Activated T-helper 17 cell treated with anti-CD3 and anti-CD28 coated beads, Interleukin-2, amount 50 U/mL, for 72 hours (primary cell): ENCODE data around the gene PDE4D. TPM values are rescaled to one million over a fixed set of nuclear protein-coding genes. Genes with fewer than 3 reads are reported as not detected.
"Not testable (repeated sequence)": the region's sequence is repeated elsewhere in the genome, so short reads cannot be mapped to it uniquely, and the experiment has no call there.

Source experiments
- ATAC-seq: fragments of 150-1000 bp; cut with Tn5 transposase; replicated peaks from 2 replicates; pipeline ENCODE4 v1.10.0; 2021; ENCODE audit warnings: mild to moderate bottlenecking, moderate library complexity
- H3K27ac Mint-ChIP-seq: one replicate; pipeline ENCODE4 v1.8.0; 2022; ENCODE audit warnings: mixed read lengths
- H3K27me3 Mint-ChIP-seq: one replicate; pipeline ENCODE4 v1.8.0; 2022; ENCODE audit warnings: mixed read lengths
- H3K36me3 Mint-ChIP-seq: one replicate; pipeline ENCODE4 v1.8.0; 2022; ENCODE audit warnings: low read depth, mild to moderate bottlenecking, mixed read lengths
- H3K4me1 Mint-ChIP-seq: one replicate; pipeline ENCODE4 v1.8.0; 2022; ENCODE audit warnings: mixed read lengths
- H3K4me3 Mint-ChIP-seq: one replicate; pipeline ENCODE4 v1.8.0; 2022; ENCODE audit warnings: mild to moderate bottlenecking, mixed read lengths
- H3K9me3 Mint-ChIP-seq: one replicate; pipeline ENCODE4 v1.8.0; 2022; ENCODE audit warnings: mixed read lengths
- total RNA-seq, 2 donors: library from RNA; stranded (reverse); gene quantifications; one replicate each; pipeline ENCODE4 v1.2.3, GENCODE V29; 2022

PDE4D gene
- total RNA-seq, 2 donors from 2014 or later: 68.9 to 125 TPM

GRCh38 chr5:59474324-59474723 is 419.2 kb downstream of the PDE4D start:
- Mint-ChIP-seq H3K9me3 (no peaks in the 10 kb centered on the region), H3K4me3 (no peak overlapping the region), H3K36me3 (no peaks in the 10 kb centered on the region), H3K27ac (no peak overlapping the region), H3K4me1 (no peaks in the 10 kb centered on the region), H3K27me3 (peaks cover 6% of the 10 kb centered on the region)
- ATAC-seq: no peak

DNA sequence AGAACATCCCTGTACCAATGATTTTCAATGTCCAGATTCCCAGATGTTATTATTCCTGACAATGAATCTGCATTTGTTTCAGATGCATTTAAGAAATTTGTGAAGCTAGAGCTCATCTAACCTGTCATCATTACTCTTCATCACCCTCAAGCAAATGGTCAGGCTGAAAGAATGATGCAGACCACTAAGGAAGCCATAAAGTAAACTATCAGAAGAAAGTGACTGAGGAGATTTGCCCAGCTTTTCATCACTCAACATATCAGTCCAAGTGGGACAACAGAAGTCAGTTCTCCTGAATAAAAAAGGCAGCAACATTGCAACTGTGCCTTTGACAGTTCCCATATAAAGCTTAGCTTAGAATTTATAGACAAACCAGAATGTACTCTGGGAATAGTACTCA is 419.9 kb downstream of the PDE4D start:
- Mint-ChIP-seq H3K4me1 (no peaks in the 10 kb centered on the region), H3K36me3 (no peaks in the 10 kb centered on the region), H3K9me3 (no peaks in the 10 kb centered on the region), H3K27ac (no peak overlapping the region), H3K4me3 (no peak overlapping the region), H3K27me3 (peaks cover 6% of the 10 kb centered on the region)
- ATAC-seq: no peak

GRCh38 chr5:59471463-59471862 is 422.1 kb downstream of the PDE4D start:
- Mint-ChIP-seq H3K9me3 (no peaks in the 10 kb centered on the region), H3K27me3 (peaks cover 5% of the 10 kb centered on the region), H3K4me3 (no peak overlapping the region), H3K4me1 (no peaks in the 10 kb centered on the region), H3K36me3 (no peaks in the 10 kb centered on the region), H3K27ac (no peak overlapping the region)
- ATAC-seq: no peak

GRCh38 chr5:59467969-59468368 is 425.6 kb downstream of the PDE4D start:
- Mint-ChIP-seq H3K9me3 (no peaks in the 10 kb centered on the region), H3K27ac (no peak overlapping the region), H3K27me3 (peaks cover 2% of the 10 kb centered on the region), H3K4me3 (no peak overlapping the region), H3K36me3 (no peaks in the 10 kb centered on the region), H3K4me1 (no peaks in the 10 kb centered on the region)
- ATAC-seq: no peak

GRCh38 chr5:59466271-59466670 is 427.3 kb downstream of the PDE4D start:
- Mint-ChIP-seq H3K27ac (no peak overlapping the region), H3K4me3 (no peak overlapping the region), H3K27me3 (peaks cover 5% of the 10 kb centered on the region)

DNA sequence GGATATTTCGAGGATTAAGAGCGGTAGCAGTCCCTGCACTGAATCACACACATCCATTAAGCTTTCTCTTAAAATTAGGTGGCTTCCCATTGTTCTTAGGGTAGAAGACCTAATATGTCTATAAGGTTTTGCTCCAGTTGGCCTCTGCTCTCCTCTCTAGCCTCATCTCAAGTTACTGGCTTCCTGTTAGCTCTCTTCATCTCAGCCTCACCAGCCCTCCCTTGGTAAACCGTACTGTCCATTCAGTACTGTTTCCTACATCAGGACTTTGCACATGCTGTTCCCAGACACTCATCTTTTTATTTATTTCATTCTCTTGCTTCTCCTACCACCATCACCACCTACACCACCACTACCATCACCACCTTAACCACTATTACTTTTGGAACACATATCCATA is 428.6 kb downstream of the PDE4D start:
- no peak for ATAC-seq
- peaks cover 5% of the 10 kb centered on the region for H3K27me3 Mint-ChIP-seq
- H3K27ac Mint-ChIP-seq: no peak overlapping the region
- H3K9me3 Mint-ChIP-seq: no peaks in the 10 kb centered on the region
- no peaks in the 10 kb centered on the region for H3K36me3 Mint-ChIP-seq
- no peaks in the 10 kb centered on the region for H3K4me1 Mint-ChIP-seq
- no peak overlapping the region for H3K4me3 Mint-ChIP-seq

More at GRCh38 chr5:59466271-59466670, 427.3 kb downstream of the PDE4D start:
- ATAC-seq: no peak
- no peaks in the 10 kb centered on the region for H3K9me3 Mint-ChIP-seq
- no peaks in the 10 kb centered on the region for H3K36me3 Mint-ChIP-seq
- no peaks in the 10 kb centered on the region for H3K4me1 Mint-ChIP-seq

GRCh38 chr5:59463618-59464166 is 429.8 kb downstream of the PDE4D start:
- H3K4me1 Mint-ChIP-seq, H3K27me3 Mint-ChIP-seq, H3K9me3 Mint-ChIP-seq, H3K27ac Mint-ChIP-seq, H3K36me3 Mint-ChIP-seq, ATAC-seq, H3K4me3 Mint-ChIP-seq: not testable (repeated sequence)

DNA sequence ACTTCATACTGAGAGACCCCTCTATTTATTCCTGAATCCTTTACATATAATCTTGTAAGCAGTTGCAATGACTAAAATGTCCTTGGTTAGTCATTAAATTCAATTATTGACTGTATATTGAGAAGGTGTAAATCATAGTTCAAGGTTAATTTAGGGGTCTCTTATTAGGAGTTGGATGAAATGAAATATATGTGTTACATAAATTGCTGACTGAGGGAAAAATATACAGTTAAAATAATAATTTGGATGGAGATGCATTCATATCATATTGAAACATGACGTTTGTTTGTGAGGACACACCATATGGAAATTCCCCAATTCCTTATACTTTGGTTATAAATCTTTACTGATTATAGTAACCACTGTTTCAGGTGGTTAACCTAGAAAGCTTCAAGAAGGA is 430.6 kb downstream of the PDE4D start:
- no peak overlapping the region for H3K27ac Mint-ChIP-seq
- H3K27me3 Mint-ChIP-seq: peaks cover 5% of the 10 kb centered on the region
- H3K4me1 Mint-ChIP-seq: no peaks in the 10 kb centered on the region
- ATAC-seq: no peak
- no peak overlapping the region for H3K4me3 Mint-ChIP-seq
- no peaks in the 10 kb centered on the region for H3K9me3 Mint-ChIP-seq
- H3K36me3 Mint-ChIP-seq: no peaks in the 10 kb centered on the region

DNA sequence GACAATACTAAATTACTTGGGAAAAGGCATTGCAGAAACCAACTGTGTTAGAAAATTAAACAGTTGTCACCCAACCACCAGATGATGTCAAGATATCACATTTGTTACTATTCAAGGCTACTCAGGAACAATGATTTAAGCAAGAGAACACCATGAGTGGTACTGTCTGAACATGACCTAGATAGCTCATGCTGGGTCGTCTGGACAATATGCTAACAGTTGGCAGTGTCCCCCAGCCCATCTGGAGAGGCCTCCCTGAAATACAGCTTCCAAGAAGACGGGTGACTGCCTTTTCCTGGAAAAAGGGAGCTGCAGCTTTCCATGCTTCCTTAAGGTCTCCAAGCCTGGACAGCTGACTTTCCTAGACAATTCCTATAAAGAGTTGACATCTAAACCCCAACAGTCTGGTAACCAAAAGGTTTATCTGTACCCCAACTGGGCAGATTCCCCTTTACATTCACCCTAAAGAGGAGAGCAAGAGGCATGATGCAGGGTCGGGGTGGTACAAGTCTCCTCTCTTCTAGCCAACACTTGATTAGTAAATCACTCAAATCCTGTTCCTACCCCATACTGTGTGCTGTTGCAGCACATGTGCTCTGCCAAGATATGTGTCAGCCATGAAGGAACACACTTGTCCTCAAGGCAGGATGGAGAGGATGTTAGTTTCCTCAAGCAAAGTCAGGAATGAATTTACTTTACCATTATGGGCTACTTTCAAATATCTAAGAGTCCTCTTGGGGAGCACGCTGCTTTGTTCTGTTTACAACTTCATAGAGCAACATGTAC is 433.0 kb downstream of the PDE4D start:
- Mint-ChIP-seq H3K4me1 (no peaks in the 10 kb centered on the region), H3K27ac (no peak overlapping the region), H3K36me3 (no peaks in the 10 kb centered on the region), H3K4me3 (no peak overlapping the region), H3K27me3 (peaks cover 3% of the 10 kb centered on the region), H3K9me3 (peaks cover 4% of the 10 kb centered on the region)
- ATAC-seq: no peak

DNA sequence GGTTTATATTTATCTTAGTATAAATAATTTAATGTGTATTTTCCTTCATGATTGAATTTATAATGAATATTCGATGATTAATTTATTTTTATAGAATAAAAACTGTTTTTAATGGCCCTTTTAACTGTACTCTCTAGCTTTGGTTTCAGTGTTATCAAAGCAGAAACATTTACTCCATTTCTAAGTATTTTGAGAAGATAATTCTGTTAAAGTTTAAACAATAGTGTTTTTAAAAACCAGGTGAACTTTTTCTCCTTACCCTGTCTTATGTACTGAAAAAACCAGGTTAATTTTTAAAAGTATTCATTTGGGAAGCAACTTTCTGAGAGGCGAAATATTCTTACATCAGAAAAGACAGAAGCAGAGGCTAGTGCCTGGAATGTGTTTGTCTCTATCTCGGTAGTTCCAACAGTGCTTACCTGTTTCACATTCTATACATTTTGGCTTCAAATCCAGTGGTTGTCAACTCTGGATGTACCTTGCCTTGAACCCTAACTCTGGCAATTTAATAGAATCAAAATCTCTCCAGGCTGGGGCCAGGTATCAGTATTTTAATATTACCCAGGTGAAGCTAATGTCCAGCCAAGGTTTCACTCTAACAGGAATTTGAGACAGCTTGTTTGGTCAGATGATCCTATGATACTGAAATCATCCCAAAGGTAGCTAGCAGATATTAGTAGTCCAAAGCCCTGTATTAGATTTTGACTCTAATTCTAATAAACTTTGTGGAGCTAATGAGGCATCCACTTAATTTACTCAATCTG is 434.4 kb downstream of the PDE4D start:
- no peaks in the 10 kb centered on the region for H3K36me3 Mint-ChIP-seq
- H3K27ac Mint-ChIP-seq: no peak overlapping the region
- H3K9me3 Mint-ChIP-seq: peaks cover 4% of the 10 kb centered on the region
- peaks cover 3% of the 10 kb centered on the region for H3K27me3 Mint-ChIP-seq
- H3K4me1 Mint-ChIP-seq: no peaks in the 10 kb centered on the region
- no peak for ATAC-seq
- H3K4me3 Mint-ChIP-seq: no peak overlapping the region

DNA sequence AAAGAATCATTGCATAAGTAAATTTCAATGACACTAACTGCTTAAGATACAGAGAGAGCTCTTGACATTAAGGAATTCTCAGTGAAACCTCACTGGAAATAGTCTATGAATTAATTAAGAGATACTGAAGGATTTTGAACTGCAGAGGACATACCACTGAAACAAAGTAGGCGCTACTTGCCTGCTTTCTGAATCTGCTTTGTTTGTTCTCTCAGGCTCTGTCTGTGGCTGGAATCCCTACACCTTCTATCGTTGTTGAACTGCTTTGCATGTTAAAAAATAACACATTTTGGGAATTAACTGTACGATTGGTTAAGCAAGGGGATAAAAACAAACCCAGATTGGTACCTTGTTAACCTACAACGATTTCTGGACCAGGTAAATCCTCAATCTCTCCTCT is 435.2 kb downstream of the PDE4D start:
- ATAC-seq: no peak
- Mint-ChIP-seq H3K27me3 (peaks cover 3% of the 10 kb centered on the region), H3K9me3 (peaks cover 4% of the 10 kb centered on the region), H3K4me1 (no peaks in the 10 kb centered on the region), H3K4me3 (no peak overlapping the region), H3K36me3 (no peaks in the 10 kb centered on the region), H3K27ac (no peak overlapping the region)

DNA sequence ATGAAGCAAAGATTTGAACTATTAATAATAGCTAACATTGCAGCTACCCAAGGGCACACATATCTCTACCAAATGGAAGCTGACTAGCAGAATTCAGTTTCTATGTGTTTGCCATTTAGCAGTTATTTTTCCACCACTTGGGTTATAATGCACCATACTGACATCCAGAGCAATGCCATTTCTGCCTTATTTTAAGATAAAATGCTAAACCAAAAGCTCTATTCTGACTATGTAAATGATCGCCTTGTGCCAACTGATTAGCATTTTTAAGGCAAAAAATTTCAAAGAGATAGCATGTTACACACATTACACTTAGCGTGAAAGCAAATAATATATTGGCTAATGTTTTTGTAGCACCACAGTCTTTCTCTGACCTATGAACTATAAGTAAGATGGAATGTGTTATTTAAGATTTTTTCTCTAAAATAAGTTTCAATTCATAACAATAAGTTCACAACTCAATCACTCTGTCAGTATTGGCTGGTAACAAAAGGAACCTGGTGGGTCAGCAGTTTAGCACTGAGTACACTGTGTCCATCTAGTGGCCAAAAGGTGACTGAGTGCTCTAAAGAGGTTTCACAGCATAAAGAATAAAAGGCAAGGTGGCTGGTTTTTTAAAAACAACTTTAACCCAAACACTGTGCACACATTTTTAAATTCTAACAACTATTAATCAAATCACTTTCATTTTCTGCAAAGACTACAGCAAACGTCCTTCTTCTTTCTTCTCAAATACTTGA is 443.5 kb downstream of the PDE4D start:
- no peak for ATAC-seq

DNA sequence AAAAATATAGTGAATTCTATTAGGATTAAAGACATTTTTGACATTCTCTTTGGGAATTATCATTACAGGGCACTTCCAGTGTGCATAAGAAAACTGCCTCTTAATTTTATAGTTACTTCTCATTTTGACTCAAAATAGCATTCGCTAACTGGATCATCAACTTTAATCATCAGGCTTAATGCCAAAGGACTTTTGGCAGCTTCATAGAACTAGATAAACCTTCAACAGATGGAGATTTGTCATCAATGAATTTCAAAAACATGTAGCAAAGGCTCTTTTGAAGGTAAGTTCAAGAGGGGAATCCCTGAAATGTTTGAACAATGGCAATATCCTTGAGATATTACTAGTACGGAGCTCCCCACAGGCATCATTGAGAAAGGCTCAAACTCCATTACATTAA is 447.2 kb downstream of the PDE4D start:
- no peak overlapping the region for H3K4me3 Mint-ChIP-seq
- H3K9me3 Mint-ChIP-seq: no peaks in the 10 kb centered on the region
- no peaks in the 10 kb centered on the region for H3K4me1 Mint-ChIP-seq
- peaks cover 9% of the 10 kb centered on the region for H3K27me3 Mint-ChIP-seq
- H3K27ac Mint-ChIP-seq: no peak overlapping the region
- no peaks in the 10 kb centered on the region for H3K36me3 Mint-ChIP-seq
- ATAC-seq: no peak

More for the DNA sequence above, 443.5 kb downstream of the PDE4D start:
- no peaks in the 10 kb centered on the region for H3K36me3 Mint-ChIP-seq
- H3K9me3 Mint-ChIP-seq: no peaks in the 10 kb centered on the region
- H3K27ac Mint-ChIP-seq: no peak overlapping the region
- H3K27me3 Mint-ChIP-seq: peaks cover 4% of the 10 kb centered on the region
- H3K4me3 Mint-ChIP-seq: no peak overlapping the region
- H3K4me1 Mint-ChIP-seq: no peaks in the 10 kb centered on the region

DNA sequence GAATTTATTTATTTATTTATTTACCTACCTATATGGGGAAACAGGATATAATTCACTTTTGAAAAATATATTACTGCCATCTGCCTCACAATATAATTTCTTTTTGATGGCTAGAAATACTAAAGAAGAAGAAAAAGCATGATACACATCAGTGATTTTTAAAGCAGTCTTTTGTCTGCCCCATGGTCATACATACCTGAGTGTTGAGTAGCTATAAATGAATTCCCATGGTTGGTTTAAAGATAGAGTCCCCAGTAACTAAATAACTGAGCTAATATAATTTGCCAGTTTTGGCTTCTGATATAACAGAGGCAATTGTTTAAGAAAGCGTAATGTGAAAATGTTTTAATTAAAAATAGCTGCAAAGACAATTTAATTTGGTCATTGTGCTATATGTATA is 447.8 kb downstream of the PDE4D start:
- no peaks in the 10 kb centered on the region for H3K9me3 Mint-ChIP-seq
- no peak for ATAC-seq
- H3K27ac Mint-ChIP-seq: no peak overlapping the region
- H3K27me3 Mint-ChIP-seq: peaks cover 9% of the 10 kb centered on the region
- no peaks in the 10 kb centered on the region for H3K36me3 Mint-ChIP-seq
- no peaks in the 10 kb centered on the region for H3K4me1 Mint-ChIP-seq
- no peak overlapping the region for H3K4me3 Mint-ChIP-seq
